ENCODE results near the gene TMEM19. TPM values are rescaled to one million over a fixed set of nuclear protein-coding genes. Genes with fewer than 3 reads are reported as not detected.
A peak's percentile ranks its signal among the peaks of the same experiment; 100 is the strongest.

TMEM19 gene
- total RNA-seq, 2 donors from 2014 or later = 11.2 to 16.6 TPM

- peak; percentile 36 for ATAC-seq
- peak overlapping the region; percentile 93 to 98 (median 95) for H3K27ac ChIP-seq
- no peaks in the 10 kb centered on the region for H3K9me3 ChIP-seq
- peak overlapping the region; percentile 64 to 76 for H3K4me3 ChIP-seq
- DNase-seq = peak; percentile 72 to 78 (median 75)
- no peaks in the 10 kb centered on the region for H3K27me3 ChIP-seq
- intact Hi-C loops (cut with DNase I) = no loop called here
- whole genome bisulfite sequencing, 2 donors = 0% methylated on average over 13 to 53 of the region's 53 CpGs
- peaks cover 0 to 5% of the 10 kb centered on the region in 2 donors for H3K36me3 ChIP-seq (replicated peaks in 1 of 2; ENCODE audit: insufficient read depth in 1 of 2, low read depth in 2 of 2)
- no peak for TF ChIP-seq POLR2A (IDR thresholded peaks at IDR 0.05)
- no peak for TF ChIP-seq CTCF (IDR thresholded peaks at IDR 0.05)
- peaks cover 22% of the 10 kb centered on the region for H3K4me1 ChIP-seq
These were observed 22.9 kb upstream of the TMEM19 start for GRCh38 chr12:71662849-71663560.

- Histone ChIP-seq H3K27ac (peak within 1 kb of the TSS; percentile 93 to 98 (median 95)), H3K9me3 (no peaks in the 10 kb centered on the region), H3K27me3 (no peaks in the 10 kb centered on the region), H3K4me1 (peaks cover 22% of the 10 kb centered on the region), H3K4me3 (peak within 1 kb of the TSS; percentile 64 to 76), H3K36me3 (replicated peaks in 1 of 2; ENCODE audit: insufficient read depth in 1 of 2, low read depth in 2 of 2) (peaks cover 0 to 5% of the 10 kb centered on the region in 2 donors)
- WGBS, 2 donors = 0% methylated on average over 37 to 56 of the region's 57 CpGs
- DNase-seq = peak; percentile 92 to 99 (median 95)
- peak; percentile 90 to 99 (median 98) for TF ChIP-seq POLR2A (IDR thresholded peaks at IDR 0.05)
- peak in 5 of 7 experiments; percentile 7 to 44 (median 28) for TF ChIP-seq CTCF (IDR thresholded peaks at IDR 0.05)
- peak; percentile 95 for ATAC-seq
- intact Hi-C loops (cut with DNase I) = no loop called here
These were observed 22.1 kb upstream of the TMEM19 start, which contains the start of the genes THAP2 and ZFC3H1 for GRCh38 chr12:71663561-71664410. THAP2 (plus strand) TSS chr12:71664301; CDS start chr12:71664510, 209 bp downstream. ZFC3H1 (minus strand) TSS chr12:71663848; CDS start chr12:71663610, 238 bp downstream.

- no peaks in the 10 kb centered on the region for H3K27me3 ChIP-seq
- H3K9me3 ChIP-seq = no peaks in the 10 kb centered on the region
- WGBS, 2 donors = 0 to 1% methylated on average over 15 to 20 of the region's 20 CpGs
- intact Hi-C loops (cut with DNase I) = no loop called here
- peaks cover 0 to 2% of the 10 kb centered on the region in 2 donors for H3K36me3 ChIP-seq (replicated peaks in 1 of 2; ENCODE audit: insufficient read depth in 1 of 2, low read depth in 2 of 2)
- H3K4me3 ChIP-seq = peak overlapping the region; percentile 64 to 76
- peak overlapping the region; percentile 93 to 98 (median 95) for H3K27ac ChIP-seq
- TF ChIP-seq CTCF (IDR thresholded peaks at IDR 0.05) = no peak
- no peak for TF ChIP-seq POLR2A (IDR thresholded peaks at IDR 0.05)
- no peak for DNase-seq
- H3K4me1 ChIP-seq = peaks cover 22% of the 10 kb centered on the region
- ATAC-seq = peak; percentile 19
These were observed 21.3 kb upstream of the TMEM19 start for GRCh38 chr12:71664411-71665089.

GRCh38 chr12:71665090-71665463, 20.8 kb upstream of the TMEM19 start:
- TF ChIP-seq CTCF (IDR thresholded peaks at IDR 0.05) = no peak
- Histone ChIP-seq H3K27me3 (no peaks in the 10 kb centered on the region), H3K36me3 (replicated peaks in 1 of 2; ENCODE audit: insufficient read depth in 1 of 2, low read depth in 2 of 2) (no peaks in the 10 kb centered on the region), H3K27ac (peak overlapping the region; percentile 93 to 98 (median 95)), H3K9me3 (no peaks in the 10 kb centered on the region), H3K4me1 (peaks cover 22% of the 10 kb centered on the region), H3K4me3 (peak overlapping the region; percentile 64 to 76)
- DNase-seq (peak in 2 of 4 donors; percentile 14 to 30), ATAC-seq (no peak)
- WGBS, 2 donors = 1 to 11% methylated on average over 4 of the region's 4 CpGs
- intact Hi-C loops (cut with DNase I) = no loop called here

Data from body of pancreas (tissue), 4 donors.